ENCODE measurements around the gene FCHSD2.

GRCh38 chr11:73155102-73155501, 13.0 kb upstream of the FCHSD2 start:
- no peak for TF ChIP-seq SIN3A (IDR thresholded peaks at IDR 0.05; ENCODE audit: borderline replicate concordance, insufficient read depth, low read length)
- no peak for TF ChIP-seq POLR2AphosphoS5 (IDR thresholded peaks at IDR 0.05; ENCODE audit: low read depth, low read length)
- no peak for TF ChIP-seq TAF1 (IDR thresholded peaks at IDR 0.05; ENCODE audit: borderline replicate concordance, insufficient read depth, low read length)
- no peak for TF ChIP-seq REST (IDR thresholded peaks at IDR 0.05; ENCODE audit: insufficient read depth in 1 of 2, low read depth in 2 of 2, low read length in 2 of 2)

Data from PFSK-1 (cell line).